ENCODE measurements around the gene OSBPL5.

- TF ChIP-seq PKNOX1 (IDR thresholded peaks at IDR 0.05) (no peak), TARDBP (IDR thresholded peaks at IDR 0.05) (no peak), SP1 (IDR thresholded peaks at IDR 0.05) (no peak), NFRKB (IDR thresholded peaks at IDR 0.05) (no peak), ZNF384 (IDR thresholded peaks at IDR 0.05) (no peak), FOXK2 (IDR thresholded peaks at IDR 0.05) (no peak), SUZ12 (IDR thresholded peaks at IDR 0.05) (no peak), FOXA1 (IDR thresholded peaks at IDR 0.05) (no peak), ELF4 (IDR thresholded peaks at IDR 0.05) (no peak), FOXM1 (IDR thresholded peaks at IDR 0.05; ENCODE audit: borderline replicate concordance) (no peak), CTBP1 (IDR thresholded peaks at IDR 0.05; ENCODE audit: borderline replicate concordance) (no peak), BHLHE40 (IDR thresholded peaks at IDR 0.05; ENCODE audit: borderline replicate concordance) (no peak), HDGF (IDR thresholded peaks at IDR 0.05; ENCODE audit: borderline replicate concordance) (no peak)
Observed at GRCh38 chr11:3158131-3158591, 6.9 kb downstream of the OSBPL5 start.
